ENCODE data around the gene HYPK.
A peak's percentile ranks its signal among the peaks of the same experiment; 100 is the strongest.

GRCh38 chr15:43800286-43801141 is at the start of gene HYPK:
- TF ChIP-seq EZH2 (IDR thresholded peaks at IDR 0.05; ENCODE audit: borderline replicate concordance, insufficient read depth, low read length, poor library complexity, severe bottlenecking) (no peak), CTCF (IDR thresholded peaks at IDR 0.05; ENCODE audit: poor library complexity, severe bottlenecking) (no peak), EP300 (conservative IDR thresholded peaks at IDR 0.05; ENCODE audit: poor library complexity, severe bottlenecking) (peak; percentile 21), SMC3 (conservative IDR thresholded peaks at IDR 0.05; ENCODE audit: poor library complexity) (no peak), POLR2AphosphoS5 (IDR thresholded peaks at IDR 0.05) (peak; percentile 94), MXI1 (conservative IDR thresholded peaks at IDR 0.05; ENCODE audit: poor library complexity, severe bottlenecking) (peak; percentile 95), RAD21 (conservative IDR thresholded peaks at IDR 0.05) (peak; percentile 25), TAF1 (IDR thresholded peaks at IDR 0.05; ENCODE audit: low read depth) (peak; percentile 84)
- TF ChIP-seq, protein P1, sequence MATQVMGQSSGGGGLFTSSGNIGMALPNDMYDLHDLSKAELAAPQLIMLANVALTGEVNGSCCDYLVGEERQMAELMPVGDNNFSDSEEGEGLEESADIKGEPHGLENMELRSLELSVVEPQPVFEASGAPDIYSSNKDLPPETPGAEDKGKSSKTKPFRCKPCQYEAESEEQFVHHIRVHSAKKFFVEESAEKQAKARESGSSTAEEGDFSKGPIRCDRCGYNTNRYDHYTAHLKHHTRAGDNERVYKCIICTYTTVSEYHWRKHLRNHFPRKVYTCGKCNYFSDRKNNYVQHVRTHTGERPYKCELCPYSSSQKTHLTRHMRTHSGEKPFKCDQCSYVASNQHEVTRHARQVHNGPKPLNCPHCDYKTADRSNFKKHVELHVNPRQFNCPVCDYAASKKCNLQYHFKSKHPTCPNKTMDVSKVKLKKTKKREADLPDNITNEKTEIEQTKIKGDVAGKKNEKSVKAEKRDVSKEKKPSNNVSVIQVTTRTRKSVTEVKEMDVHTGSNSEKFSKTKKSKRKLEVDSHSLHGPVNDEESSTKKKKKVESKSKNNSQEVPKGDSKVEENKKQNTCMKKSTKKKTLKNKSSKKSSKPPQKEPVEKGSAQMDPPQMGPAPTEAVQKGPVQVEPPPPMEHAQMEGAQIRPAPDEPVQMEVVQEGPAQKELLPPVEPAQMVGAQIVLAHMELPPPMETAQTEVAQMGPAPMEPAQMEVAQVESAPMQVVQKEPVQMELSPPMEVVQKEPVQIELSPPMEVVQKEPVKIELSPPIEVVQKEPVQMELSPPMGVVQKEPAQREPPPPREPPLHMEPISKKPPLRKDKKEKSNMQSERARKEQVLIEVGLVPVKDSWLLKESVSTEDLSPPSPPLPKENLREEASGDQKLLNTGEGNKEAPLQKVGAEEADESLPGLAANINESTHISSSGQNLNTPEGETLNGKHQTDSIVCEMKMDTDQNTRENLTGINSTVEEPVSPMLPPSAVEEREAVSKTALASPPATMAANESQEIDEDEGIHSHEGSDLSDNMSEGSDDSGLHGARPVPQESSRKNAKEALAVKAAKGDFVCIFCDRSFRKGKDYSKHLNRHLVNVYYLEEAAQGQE (IDR thresholded peaks at IDR 0.05; ENCODE audit: borderline replicate concordance), result peak; percentile 83

Data from neural cell (in vitro differentiated cells).